ENCODE results near the gene MAGEA9B. TPM values are rescaled to one million over a fixed set of nuclear protein-coding genes. Genes with fewer than 3 reads are reported as not detected.

The MAGEA9B gene, protein sequence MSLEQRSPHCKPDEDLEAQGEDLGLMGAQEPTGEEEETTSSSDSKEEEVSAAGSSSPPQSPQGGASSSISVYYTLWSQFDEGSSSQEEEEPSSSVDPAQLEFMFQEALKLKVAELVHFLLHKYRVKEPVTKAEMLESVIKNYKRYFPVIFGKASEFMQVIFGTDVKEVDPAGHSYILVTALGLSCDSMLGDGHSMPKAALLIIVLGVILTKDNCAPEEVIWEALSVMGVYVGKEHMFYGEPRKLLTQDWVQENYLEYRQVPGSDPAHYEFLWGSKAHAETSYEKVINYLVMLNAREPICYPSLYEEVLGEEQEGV
- total RNA-seq (2022; extraction: Qiagen RNA extraction; ENCODE audit: low read depth), result not detected in 5 replicates

DNA sequence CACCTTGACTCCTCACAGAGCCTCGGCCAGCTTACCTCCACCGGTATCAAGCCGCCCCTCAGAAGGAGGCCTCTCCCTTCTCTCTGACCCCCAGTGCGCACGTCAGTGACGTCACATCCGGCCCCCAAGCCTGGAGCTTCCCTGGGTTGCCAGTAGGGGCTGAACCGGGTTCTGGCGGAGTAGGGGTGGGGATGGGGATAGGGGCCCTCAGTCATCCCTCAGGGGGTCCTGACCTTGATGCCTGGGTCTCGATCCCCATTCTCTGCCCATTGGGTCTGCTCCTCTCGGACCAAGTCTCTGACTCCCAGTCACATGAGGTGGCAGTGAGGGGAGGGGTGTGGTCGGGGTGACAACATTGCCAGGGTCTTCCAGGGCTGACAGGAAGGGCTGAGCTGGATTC is at the start of gene MAGEA9B:
MAGEA9B (minus strand) TSS at position 101 of the 400 bp plus-strand sequence. CDS start 4,280 bp downstream, outside the sequence.

DNA sequence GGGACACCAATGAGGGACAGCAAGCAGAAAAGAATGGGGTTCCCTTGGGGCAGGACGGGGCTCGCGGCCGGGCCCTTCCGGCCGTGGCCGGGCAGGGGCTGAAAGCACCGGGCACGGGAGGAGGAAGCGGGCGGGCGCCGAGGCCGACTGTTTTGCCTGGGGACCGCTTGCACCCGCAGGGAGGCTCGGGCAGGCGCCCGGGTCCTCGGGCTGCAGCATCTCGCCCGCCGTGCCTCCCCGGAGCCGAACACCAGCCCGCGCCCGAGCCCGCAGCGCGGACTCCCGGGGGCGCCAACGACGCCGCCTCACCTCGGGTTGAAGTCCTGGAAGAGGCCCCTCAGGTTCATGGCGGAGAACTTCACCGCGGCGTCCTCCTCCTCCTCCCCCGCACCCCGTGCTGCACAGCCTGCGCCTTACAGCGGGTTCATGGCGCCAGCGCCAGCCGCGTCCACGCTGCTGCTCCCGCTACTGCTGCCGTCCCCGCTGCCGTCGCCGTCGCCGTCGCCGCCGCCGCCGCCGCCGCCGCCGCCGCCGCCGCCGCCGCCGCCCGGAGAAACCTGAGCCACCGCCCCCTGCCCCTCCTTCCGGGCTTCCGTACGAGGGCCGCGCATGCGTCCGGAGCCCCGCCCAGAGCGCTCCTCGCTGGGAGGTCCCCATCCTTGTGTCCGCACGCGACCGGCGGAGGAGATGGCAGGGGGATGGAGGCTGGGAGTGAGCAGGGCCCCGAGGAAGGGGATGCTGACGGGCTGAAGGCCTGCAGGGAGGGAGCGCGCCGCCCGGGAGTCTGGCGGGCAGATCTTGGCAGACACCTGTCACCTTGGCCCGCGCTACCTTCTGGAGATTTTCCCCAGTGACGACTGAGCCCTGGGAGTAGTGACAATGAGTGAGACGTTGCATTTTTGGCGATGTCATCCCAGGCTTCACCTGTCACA is 44.2 kb upstream of the MAGEA9B start, which contains the start of gene TMEM185A:
TMEM185A (minus strand) TSS at position 559 of the 932 bp plus-strand sequence; CDS start at position 347, 212 bp downstream.

DNA sequence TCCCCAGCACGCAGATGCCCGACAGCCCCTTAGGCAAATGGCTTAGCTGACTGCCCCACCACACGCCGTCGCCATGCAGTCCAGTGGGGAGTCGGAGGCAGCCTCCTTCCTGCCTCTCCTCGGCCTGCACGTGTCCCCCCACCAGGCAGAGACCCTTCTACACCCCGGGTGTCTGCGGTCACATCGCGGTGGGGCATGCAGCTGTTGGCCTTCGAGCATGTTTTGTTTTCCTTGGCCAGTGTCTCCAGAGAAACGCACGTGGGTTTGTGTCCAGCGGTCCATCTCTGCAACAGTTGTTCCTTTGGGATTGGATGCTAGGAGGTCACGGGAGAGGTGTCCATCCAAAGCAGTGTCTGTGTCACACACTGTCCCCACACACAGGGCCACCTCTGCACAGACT is 8.0 kb upstream of the MAGEA9B start, which contains the start of gene HSFX2:
HSFX2 (minus strand) TSS at position 101 of the 400 bp plus-strand sequence. CDS start 614 bp downstream, outside the sequence.

GRCh38 chrX:149549701-149550100 is 37.6 kb downstream of the MAGEA9B start, which contains the start of gene HSFX3:
TSS of gene HSFX3 (minus strand) at chrX:149549924. CDS start at chrX:149549852, 72 bp downstream.

GRCh38 chrX:149540621-149541520 is 46.4 kb downstream of the MAGEA9B start, which contains the start of gene EOLA1:
TSS of gene EOLA1 (plus strand) at chrX:149541012. CDS start at chrX:149545631, 4,619 bp downstream.

Other genes starting within 250 kb of the MAGEA9B start
- 99.6 to 116 TPM (median 110 TPM) in 5 replicates for gene IDS, start 82.2 kb downstream of the MAGEA9B start, total RNA-seq (2022; extraction: Qiagen RNA extraction; ENCODE audit: low read depth)
- gene EOLA1, start 46.4 kb downstream of the MAGEA9B start, total RNA-seq (2022; extraction: Qiagen RNA extraction; ENCODE audit: low read depth), result 20.0 to 23.6 TPM (median 21.7 TPM) in 5 replicates
- not detected in 5 replicates for gene HSFX3, start 37.5 kb downstream of the MAGEA9B start, total RNA-seq (2022; extraction: Qiagen RNA extraction; ENCODE audit: low read depth)
- 0.08 TPM in 1 of 5 replicates, not detected in the others for gene HSFX2, start 7.9 kb upstream of the MAGEA9B start, total RNA-seq (2022; extraction: Qiagen RNA extraction; ENCODE audit: low read depth)
- gene TMEM185A, start 44.3 kb upstream of the MAGEA9B start, total RNA-seq (2022; extraction: Qiagen RNA extraction; ENCODE audit: low read depth), result 24.1 to 29.9 TPM (median 27.9 TPM) in 5 replicates
- gene MAGEA11, start 124.6 kb upstream of the MAGEA9B start, total RNA-seq (2022; extraction: Qiagen RNA extraction; ENCODE audit: low read depth), result 0.02 TPM in 1 of 5 replicates, not detected in the others
- gene HSFX1, start 186.6 kb upstream of the MAGEA9B start, total RNA-seq (2022; extraction: Qiagen RNA extraction; ENCODE audit: low read depth), result 0.26 to 0.50 TPM (median 0.43 TPM) in 5 replicates
- gene MAGEA9, start 194.5 kb upstream of the MAGEA9B start, total RNA-seq (2022; extraction: Qiagen RNA extraction; ENCODE audit: low read depth), result not detected in 5 replicates

Data from A549 treated with CpdA at 1 μM for 4 hours (cell line).